Measurements from ENCODE around the gene COX6B2.

- TF ChIP-seq PBX3 (IDR thresholded peaks at IDR 0.05) (no peak), EP300 (IDR thresholded peaks at IDR 0.05; ENCODE audit: borderline replicate concordance in 1 of 2, low read depth in 1 of 2, low read length in 1 of 2) (no peak), TEAD4 (IDR thresholded peaks at IDR 0.05; ENCODE audit: borderline replicate concordance, insufficient read depth) (no peak), CTCF (IDR thresholded peaks at IDR 0.05) (no peak)
Measured at GRCh38 chr19:55362174-55362989, 7.9 kb upstream of the COX6B2 start.
